GM10266 (cell line): Measurements from ENCODE around the gene FBLL1.
"Not testable (repeated sequence)": the region's sequence is repeated elsewhere in the genome, so short reads cannot be mapped to it uniquely, and the experiment has no call there.

Experiments used
- DNase-seq: peaks from one replicate; pipeline ENCODE4 v3.0.0; 2012; ENCODE audit errors: extremely low spot score
- TF ChIP-seq, protein P1 (sequence below): IDR thresholded peaks from 2 replicates; pipeline ENCODE4 v1.5.1; 2012; ENCODE audit warnings: mild to moderate bottlenecking, low read depth; ENCODE audit not compliant: control insufficient read depth, insufficient read depth; ENCODE audit errors: missing control alignments

FBLL1 gene

GRCh38 chr5:168530621-168531150 is 1.6 kb downstream of the FBLL1 start:
- no peak for DNase-seq

DNA sequence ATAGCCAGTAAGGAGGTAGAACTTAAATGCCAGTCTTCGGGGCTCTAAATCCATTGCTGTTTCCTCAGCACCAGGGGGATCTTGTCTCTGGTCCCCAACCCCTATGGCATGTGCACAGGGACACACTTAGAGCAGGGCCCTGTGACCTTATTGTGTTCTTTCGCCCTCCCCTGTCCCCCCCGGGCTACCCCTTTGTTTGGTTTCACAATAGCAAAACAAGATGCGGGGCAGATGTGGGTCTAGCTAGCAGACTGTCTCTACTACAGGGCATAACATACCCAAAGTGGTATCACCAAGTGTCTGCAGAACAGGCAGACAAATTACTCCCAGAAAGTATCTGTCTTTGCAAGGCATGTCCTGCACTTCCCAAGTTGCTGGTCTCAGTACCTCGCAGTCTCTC is 2.1 kb downstream of the FBLL1 start:
- TF ChIP-seq, protein P1, sequence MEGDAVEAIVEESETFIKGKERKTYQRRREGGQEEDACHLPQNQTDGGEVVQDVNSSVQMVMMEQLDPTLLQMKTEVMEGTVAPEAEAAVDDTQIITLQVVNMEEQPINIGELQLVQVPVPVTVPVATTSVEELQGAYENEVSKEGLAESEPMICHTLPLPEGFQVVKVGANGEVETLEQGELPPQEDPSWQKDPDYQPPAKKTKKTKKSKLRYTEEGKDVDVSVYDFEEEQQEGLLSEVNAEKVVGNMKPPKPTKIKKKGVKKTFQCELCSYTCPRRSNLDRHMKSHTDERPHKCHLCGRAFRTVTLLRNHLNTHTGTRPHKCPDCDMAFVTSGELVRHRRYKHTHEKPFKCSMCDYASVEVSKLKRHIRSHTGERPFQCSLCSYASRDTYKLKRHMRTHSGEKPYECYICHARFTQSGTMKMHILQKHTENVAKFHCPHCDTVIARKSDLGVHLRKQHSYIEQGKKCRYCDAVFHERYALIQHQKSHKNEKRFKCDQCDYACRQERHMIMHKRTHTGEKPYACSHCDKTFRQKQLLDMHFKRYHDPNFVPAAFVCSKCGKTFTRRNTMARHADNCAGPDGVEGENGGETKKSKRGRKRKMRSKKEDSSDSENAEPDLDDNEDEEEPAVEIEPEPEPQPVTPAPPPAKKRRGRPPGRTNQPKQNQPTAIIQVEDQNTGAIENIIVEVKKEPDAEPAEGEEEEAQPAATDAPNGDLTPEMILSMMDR: no peak
- DNase-seq: no peak

More at GRCh38 chr5:168530621-168531150, 1.6 kb downstream of the FBLL1 start:
- TF ChIP-seq, protein P1: no peak

DNA sequence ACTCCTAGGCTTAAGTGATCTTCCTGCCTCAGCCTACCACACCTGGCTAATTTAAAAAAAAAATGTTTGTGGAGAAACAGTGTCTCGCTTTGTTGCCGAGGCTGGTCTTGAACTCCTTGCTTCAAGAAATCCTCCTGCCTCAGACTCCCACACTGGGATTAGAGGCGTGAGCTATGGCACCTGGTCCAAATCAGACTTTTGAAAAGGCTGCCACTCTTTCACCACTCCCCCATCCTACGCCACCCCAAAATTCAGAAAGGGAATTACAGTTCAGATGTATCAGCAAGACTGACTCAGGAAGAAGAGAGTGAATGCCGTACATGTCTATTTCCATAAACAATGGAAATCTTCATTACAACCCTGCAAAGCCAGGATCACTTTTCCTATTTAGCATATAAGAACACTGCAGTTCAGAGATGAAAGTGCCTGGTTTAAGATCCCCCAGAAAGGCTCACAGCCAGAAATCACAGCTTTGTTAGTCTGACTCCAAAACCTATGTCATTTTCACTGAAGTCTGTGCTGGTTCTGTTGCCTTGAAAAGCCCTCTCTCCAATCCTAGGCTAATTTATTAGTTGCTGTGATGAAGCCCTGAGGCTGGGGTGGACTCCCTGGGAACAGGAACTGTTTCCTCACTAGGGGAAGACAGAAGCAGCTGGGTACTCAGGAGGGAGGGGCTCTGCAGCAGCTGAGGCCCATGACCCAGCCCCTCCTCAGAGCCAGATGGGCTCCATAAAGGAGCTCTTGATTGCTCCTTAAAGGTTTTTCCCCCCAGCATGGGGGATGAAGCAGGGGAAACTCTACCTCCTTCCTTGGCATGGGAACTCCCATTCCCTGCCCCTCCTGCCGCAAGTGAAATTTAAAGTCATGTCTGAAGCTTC is 3.1 kb downstream of the FBLL1 start:
- no peak for DNase-seq
- TF ChIP-seq, protein P1: no peak

DNA sequence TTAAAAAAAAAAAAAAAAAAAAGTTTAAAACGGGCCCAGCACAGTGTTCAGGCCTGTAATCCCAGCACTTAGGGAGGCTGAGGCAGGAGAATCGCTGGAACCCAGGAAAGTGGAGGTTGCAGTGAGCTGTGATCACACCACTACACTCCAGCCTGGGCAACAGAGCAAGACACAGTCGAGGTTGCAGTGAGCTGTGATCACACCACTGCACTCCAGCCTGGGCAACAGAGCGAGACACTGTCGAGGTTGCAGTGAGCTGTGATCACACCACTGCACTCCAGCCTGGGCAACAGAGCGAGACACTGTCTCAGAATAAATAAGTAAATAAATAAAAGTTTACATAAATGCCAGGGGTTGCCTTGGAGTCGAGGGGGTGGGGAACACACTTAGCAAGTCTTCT is 5.2 kb downstream of the FBLL1 start:
- not testable (repeated sequence) for DNase-seq

DNA sequence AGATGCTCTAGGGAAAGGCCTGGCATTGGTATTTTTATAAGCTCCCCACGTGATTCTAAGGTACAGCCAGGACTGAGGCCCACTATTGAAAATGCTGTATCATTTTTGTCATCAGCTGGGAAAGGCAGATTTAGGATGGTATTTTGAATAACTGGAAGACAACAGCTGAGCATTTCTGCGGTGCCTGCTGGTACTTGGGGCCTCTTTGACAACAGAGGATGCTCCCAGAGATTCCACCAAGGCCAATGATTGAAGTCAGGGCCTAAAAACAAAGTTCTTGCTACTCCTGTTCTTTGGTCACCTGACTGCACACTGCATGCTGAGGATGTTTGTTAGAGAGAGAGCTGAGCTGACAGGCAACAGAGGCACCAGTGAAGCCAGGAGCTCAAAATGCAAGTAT is 8.1 kb downstream of the FBLL1 start:
- no peak for DNase-seq
- TF ChIP-seq, protein P1: no peak

- DNase-seq: no peak
- TF ChIP-seq, protein P1: no peak
Measured at GRCh38 chr5:168549554-168549953, 20.4 kb downstream of the FBLL1 start.

GRCh38 chr5:168550656-168551055 is 21.6 kb downstream of the FBLL1 start:
- TF ChIP-seq, protein P1: no peak
- no peak for DNase-seq
